SU-DHL-6 (cell line): Measurements from ENCODE around the gene NRXN2.

Experiments used
- H2AFZ ChIP-seq: fragments of 200-600 bp; sonication (generic); 2 replicates; pipeline ENCODE4 v1.6.1; 2014; ENCODE audit warnings: low read depth, mild to moderate bottlenecking, moderate library complexity, mixed read lengths, antibody characterized with exemption, low read length; ENCODE audit not compliant: severe bottlenecking
- H3F3A ChIP-seq: fragments of 200-600 bp; shearing (Covaris generic); 2 replicates; pipeline ENCODE4 v1.6.0; 2016; ENCODE audit warnings: antibody characterized with exemption, mild to moderate bottlenecking; ENCODE audit not compliant: insufficient read depth
- H3K27ac ChIP-seq: fragments of 200-600 bp; sonication (generic); 2 replicates; pipeline ENCODE4 v1.5.1; 2016; ENCODE audit warnings: low read depth, mild to moderate bottlenecking, low read length, moderate library complexity, mixed read lengths
- H3K27me3 ChIP-seq: fragments of 200-600 bp; sonication (generic), shearing (Covaris generic); 2 replicates; pipeline ENCODE4 v1.6.0; 2014; ENCODE audit warnings: mild to moderate bottlenecking, low read length
- H3K36me3 ChIP-seq: fragments of 200-600 bp; sonication (generic); 2 replicates; pipeline ENCODE4 v1.6.1; 2014; ENCODE audit warnings: mild to moderate bottlenecking, low read length, mixed read lengths
- H3K4me2 ChIP-seq: fragments of 300-600, 200-600 bp; shearing (Covaris generic), sonication (generic); 2 replicates; pipeline ENCODE4 v1.6.0; 2014; ENCODE audit warnings: low read length, low read depth, mild to moderate bottlenecking; ENCODE audit not compliant: poor library complexity, severe bottlenecking
- H3K4me3 ChIP-seq: fragments of 200-600 bp; sonication (generic); 2 replicates; pipeline ENCODE4 v1.5.1; 2014; ENCODE audit warnings: antibody characterized with exemption, low read length, mild to moderate bottlenecking, mixed read lengths; ENCODE audit not compliant: insufficient read depth, poor library complexity, severe bottlenecking
- H3K79me2 ChIP-seq: fragments of 200-600 bp; sonication (generic); 2 replicates; pipeline ENCODE4 v1.6.1; 2014; ENCODE audit warnings: mild to moderate bottlenecking, low read length, moderate library complexity; ENCODE audit not compliant: insufficient read depth
- H3K9ac ChIP-seq: fragments of 200-600 bp; sonication (generic); 2 replicates; pipeline ENCODE4 v1.7.0; 2014; ENCODE audit warnings: mild to moderate bottlenecking, low read length
- H3K9me2 ChIP-seq: fragments of 200-600 bp; sonication (generic); replicated peaks from 2 replicates; pipeline ENCODE4 v1.6.1; 2014; ENCODE audit warnings: low read length; ENCODE audit not compliant: insufficient read depth
- H3K9me3 ChIP-seq: fragments of 200-600 bp; sonication (generic); 2 replicates; pipeline ENCODE4 v1.6.1; 2014; ENCODE audit warnings: low read length, mixed read lengths; ENCODE audit not compliant: insufficient read depth
- H4K20me1 ChIP-seq: fragments of 200-600 bp; sonication (generic); 2 replicates; pipeline ENCODE4 v1.6.1; 2014; ENCODE audit warnings: low read depth, mild to moderate bottlenecking, antibody characterized with exemption, low read length, moderate library complexity, mixed read lengths
- EZH2phosphoT487 ChIP-seq: fragments of 200-600 bp; sonication (generic), shearing (Covaris generic); conservative IDR thresholded peaks from 2 replicates; pipeline ENCODE4 v1.6.1; 2018; ENCODE audit warnings: mild to moderate bottlenecking, antibody characterized with exemption, low read length, moderate library complexity, mixed read lengths
- TF ChIP-seq, protein P1 (sequence below): fragments of 200-600 bp; sonication (generic); IDR thresholded peaks from one replicate; pipeline ENCODE4 v1.5.1; 2017; ENCODE audit warnings: antibody characterized with exemption, mild to moderate bottlenecking, low read length, moderate library complexity; ENCODE audit not compliant: insufficient read depth, poor library complexity, severe bottlenecking

The NRXN2 gene

DNA sequence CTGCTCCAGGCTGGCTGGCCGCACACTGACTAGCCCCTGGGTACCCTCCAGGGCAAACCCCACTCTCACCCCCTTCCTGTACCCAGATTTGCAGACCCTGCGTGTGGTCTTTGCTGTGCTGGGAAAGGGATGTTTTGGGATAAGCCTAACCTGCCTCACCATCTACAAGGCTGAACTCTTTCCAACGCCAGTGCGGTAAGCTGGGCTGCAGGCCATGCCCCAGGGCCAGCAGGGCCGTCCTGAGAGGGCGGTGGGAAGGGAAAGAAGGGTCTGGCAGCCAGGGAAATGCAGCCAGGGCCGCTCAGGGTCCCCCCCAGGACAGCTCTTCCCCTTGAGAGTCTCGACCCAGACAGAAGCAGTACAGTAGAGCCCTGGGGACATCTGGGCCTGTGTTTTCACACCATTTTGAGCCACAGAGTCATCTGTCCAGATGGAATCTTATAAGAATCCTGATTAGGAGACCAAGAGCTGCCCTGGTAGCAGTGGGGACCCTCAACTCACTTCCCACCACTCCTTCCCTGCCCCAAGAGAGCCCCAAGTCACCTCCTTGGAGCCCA is 154.3 kb downstream of the NRXN2 start:
- Histone ChIP-seq H4K20me1 (no peaks in the 10 kb centered on the region), H3K9me2 (no peaks in the 10 kb centered on the region), H3K4me2 (no peak overlapping the region), H3K9ac (no peak overlapping the region), H3K79me2 (no peaks in the 10 kb centered on the region), H3K4me3 (no peak overlapping the region), H3K27me3 (no peaks in the 10 kb centered on the region), H3K36me3 (no peaks in the 10 kb centered on the region), H2AFZ (no peak overlapping the region), H3K9me3 (no peaks in the 10 kb centered on the region), H3F3A (no peaks in the 10 kb centered on the region), H3K27ac (no peak overlapping the region)
- no peak for TF ChIP-seq EZH2phosphoT487
- TF ChIP-seq, protein P1, sequence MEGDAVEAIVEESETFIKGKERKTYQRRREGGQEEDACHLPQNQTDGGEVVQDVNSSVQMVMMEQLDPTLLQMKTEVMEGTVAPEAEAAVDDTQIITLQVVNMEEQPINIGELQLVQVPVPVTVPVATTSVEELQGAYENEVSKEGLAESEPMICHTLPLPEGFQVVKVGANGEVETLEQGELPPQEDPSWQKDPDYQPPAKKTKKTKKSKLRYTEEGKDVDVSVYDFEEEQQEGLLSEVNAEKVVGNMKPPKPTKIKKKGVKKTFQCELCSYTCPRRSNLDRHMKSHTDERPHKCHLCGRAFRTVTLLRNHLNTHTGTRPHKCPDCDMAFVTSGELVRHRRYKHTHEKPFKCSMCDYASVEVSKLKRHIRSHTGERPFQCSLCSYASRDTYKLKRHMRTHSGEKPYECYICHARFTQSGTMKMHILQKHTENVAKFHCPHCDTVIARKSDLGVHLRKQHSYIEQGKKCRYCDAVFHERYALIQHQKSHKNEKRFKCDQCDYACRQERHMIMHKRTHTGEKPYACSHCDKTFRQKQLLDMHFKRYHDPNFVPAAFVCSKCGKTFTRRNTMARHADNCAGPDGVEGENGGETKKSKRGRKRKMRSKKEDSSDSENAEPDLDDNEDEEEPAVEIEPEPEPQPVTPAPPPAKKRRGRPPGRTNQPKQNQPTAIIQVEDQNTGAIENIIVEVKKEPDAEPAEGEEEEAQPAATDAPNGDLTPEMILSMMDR: no peak

DNA sequence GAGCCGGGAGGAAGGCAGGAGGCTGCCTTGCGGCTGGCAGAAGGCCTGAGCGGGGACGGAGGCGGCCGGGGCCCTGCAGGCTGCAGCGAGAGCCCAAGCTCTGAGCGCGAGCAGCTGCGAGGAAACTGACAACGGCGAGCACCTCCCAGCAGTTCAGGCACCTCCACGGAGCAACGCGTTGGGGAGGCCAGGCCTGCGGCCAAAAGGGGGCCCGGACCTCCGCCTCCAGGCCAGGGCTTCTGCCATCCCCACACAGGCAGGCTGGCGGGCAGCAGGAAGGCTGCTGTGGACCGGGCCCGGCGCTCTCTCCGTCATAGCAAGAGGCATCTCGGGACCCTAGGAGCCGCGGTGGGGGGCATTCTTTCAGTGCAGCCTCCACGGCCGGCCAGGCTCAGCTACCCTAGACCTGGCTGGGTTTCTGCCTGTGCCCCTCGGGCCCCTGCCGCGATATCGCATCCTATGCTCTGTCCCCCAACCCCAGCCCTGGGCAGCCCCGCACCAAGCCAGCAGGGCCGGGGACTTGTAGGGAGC is 154.9 kb downstream of the NRXN2 start:
- no peaks in the 10 kb centered on the region for H4K20me1 ChIP-seq
- TF ChIP-seq, protein P1: no peak
- TF ChIP-seq EZH2phosphoT487: no peak
- no peaks in the 10 kb centered on the region for H3F3A ChIP-seq
- H3K4me2 ChIP-seq: no peak overlapping the region
- H3K9ac ChIP-seq: no peak overlapping the region
- no peaks in the 10 kb centered on the region for H3K9me2 ChIP-seq
- H3K27me3 ChIP-seq: no peaks in the 10 kb centered on the region
- no peak overlapping the region for H2AFZ ChIP-seq
- no peaks in the 10 kb centered on the region for H3K79me2 ChIP-seq
- no peaks in the 10 kb centered on the region for H3K36me3 ChIP-seq
- H3K27ac ChIP-seq: no peak overlapping the region
- no peak overlapping the region for H3K4me3 ChIP-seq
- no peaks in the 10 kb centered on the region for H3K9me3 ChIP-seq

DNA sequence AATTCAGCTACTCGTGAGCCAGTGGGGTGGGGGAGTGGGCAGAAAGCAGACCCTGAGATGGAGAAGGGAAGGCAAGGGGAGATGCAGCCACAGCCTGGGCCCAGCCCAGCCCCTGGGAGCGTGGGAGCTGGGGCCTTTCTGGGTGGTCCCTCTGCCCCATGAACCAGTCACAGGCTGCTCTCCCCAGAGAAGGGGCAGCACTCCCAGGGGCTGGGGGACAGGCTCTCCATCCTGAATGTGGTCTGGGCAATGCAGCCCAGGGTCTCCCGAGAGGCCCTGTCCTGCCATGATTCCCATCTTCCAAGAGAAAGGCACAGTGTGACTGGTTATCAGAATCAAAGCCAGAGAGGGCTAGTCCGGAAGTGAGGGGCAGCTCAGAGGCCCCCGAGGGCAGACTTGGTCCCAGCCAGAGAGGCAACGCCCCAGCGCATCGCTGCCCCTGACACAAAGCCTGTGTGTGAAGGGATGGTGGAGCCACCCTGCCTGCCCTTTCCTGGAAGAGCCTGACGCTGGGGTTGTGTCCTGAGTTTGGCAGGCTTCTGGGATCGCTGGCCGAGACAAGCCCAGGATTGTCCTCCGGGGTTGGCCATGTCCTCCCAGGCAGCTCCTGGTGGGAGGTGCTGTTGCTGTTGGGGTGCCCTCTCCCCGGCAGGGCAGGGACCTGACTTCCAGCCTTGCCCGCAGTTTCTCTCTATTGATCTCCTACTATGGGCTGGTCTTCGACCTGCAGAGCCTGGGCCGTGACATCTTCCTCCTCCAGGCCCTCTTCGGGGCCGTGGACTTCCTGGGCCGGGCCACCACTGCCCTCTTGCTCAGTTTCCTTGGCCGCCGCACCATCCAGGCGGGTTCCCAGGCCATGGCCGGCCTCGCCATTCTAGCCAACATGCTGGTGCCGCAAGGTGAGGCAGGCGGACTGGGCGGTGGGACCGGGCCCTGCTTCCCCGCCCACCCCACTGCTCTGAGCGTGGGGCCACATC is 155.8 kb downstream of the NRXN2 start:
- Histone ChIP-seq H3F3A (no peaks in the 10 kb centered on the region), H3K9me3 (no peaks in the 10 kb centered on the region), H3K79me2 (no peaks in the 10 kb centered on the region), H3K36me3 (no peaks in the 10 kb centered on the region), H3K4me2 (peak overlapping the region; percentile 37), H3K27ac (no peak overlapping the region), H3K9me2 (no peaks in the 10 kb centered on the region), H3K4me3 (peak overlapping the region; percentile 16), H3K27me3 (no peaks in the 10 kb centered on the region), H2AFZ (peak overlapping the region; percentile 7), H4K20me1 (no peaks in the 10 kb centered on the region), H3K9ac (peak overlapping the region; percentile 34)
- no peak for TF ChIP-seq EZH2phosphoT487
- TF ChIP-seq, protein P1: no peak
